Measurements from ENCODE around the gene G6PD. TPM values are rescaled to one million over a fixed set of nuclear protein-coding genes. Genes with fewer than 3 reads are reported as not detected.
A peak's percentile ranks its signal among the peaks of the same experiment; 100 is the strongest.

The G6PD gene
- total and polyA plus RNA-seq, 9 donors = 18.0 to 115 (median 50.9) TPM

GRCh38 chrX:154487518-154488290 lies 58.9 kb downstream of the G6PD start:
- TF ChIP-seq EP300 (IDR thresholded peaks at IDR 0.05) (no peak), POLR2A (IDR thresholded peaks at IDR 0.05) (no peak), CTCF (IDR thresholded peaks at IDR 0.05) (no peak)
- H3K36me3 ChIP-seq = no peaks in the 10 kb centered on the region
- WGBS, 3 donors = 87 to 91% (median 89%) methylated on average over 28 of the region's 28 CpGs
- no peaks in the 10 kb centered on the region for H3K9me3 ChIP-seq
- no peaks in the 10 kb centered on the region for H3K4me1 ChIP-seq (ENCODE audit: insufficient read depth)
- DNase-seq = peak in 2 of 5 donors; percentile 20 to 35
- no peak overlapping the region for H3K27ac ChIP-seq
- H3K4me3 ChIP-seq = no peak overlapping the region
- no peaks in the 10 kb centered on the region for H3K27me3 ChIP-seq
- intact Hi-C loops (cut with DNase I) = no loop called here

GRCh38 chrX:154486396-154487207 lies 60.0 kb downstream of the G6PD start, which contains the start of gene UBL4A:
UBL4A (minus strand) TSS chrX:154486615; CDS start chrX:154486584, 31 bp downstream.
- WGBS, 3 donors = 33 to 57% (median 41%) methylated on average over 36 to 95 of the region's 95 CpGs
- H3K4me3 ChIP-seq = peak within 1 kb of the TSS; percentile 53
- intact Hi-C loops (cut with DNase I) = no loop called here
- no peaks in the 10 kb centered on the region for H3K9me3 ChIP-seq
- no peaks in the 10 kb centered on the region for H3K4me1 ChIP-seq (ENCODE audit: insufficient read depth)
- peak within 1 kb of the TSS; percentile 52 to 80 for H3K27ac ChIP-seq
- DNase-seq = peak; percentile 73 to 83 (median 80)
- H3K27me3 ChIP-seq = no peaks in the 10 kb centered on the region
- no peak for TF ChIP-seq CTCF (IDR thresholded peaks at IDR 0.05)
- TF ChIP-seq EP300 (IDR thresholded peaks at IDR 0.05) = no peak
- TF ChIP-seq POLR2A (IDR thresholded peaks at IDR 0.05) = no peak
- no peaks in the 10 kb centered on the region for H3K36me3 ChIP-seq

GRCh38 chrX:154486052-154486395 lies 60.6 kb downstream of the G6PD start:
- WGBS, 3 donors = 36 to 49% (median 43%) methylated on average over 35 of the region's 35 CpGs
- Histone ChIP-seq H3K4me3 (peak overlapping the region; percentile 53), H3K27me3 (no peaks in the 10 kb centered on the region), H3K9me3 (no peaks in the 10 kb centered on the region), H3K36me3 (no peaks in the 10 kb centered on the region), H3K27ac (peak overlapping the region; percentile 52 to 80), H3K4me1 (ENCODE audit: insufficient read depth) (no peaks in the 10 kb centered on the region)
- intact Hi-C loops (cut with DNase I) = no loop called here
- TF ChIP-seq EP300 (IDR thresholded peaks at IDR 0.05) (no peak), CTCF (IDR thresholded peaks at IDR 0.05) (no peak), POLR2A (IDR thresholded peaks at IDR 0.05) (no peak)
- peak; percentile 64 to 83 (median 79) for DNase-seq

- Histone ChIP-seq H3K4me3 (peak overlapping the region; percentile 53), H3K27me3 (no peaks in the 10 kb centered on the region), H3K4me1 (ENCODE audit: insufficient read depth) (no peaks in the 10 kb centered on the region), H3K36me3 (no peaks in the 10 kb centered on the region), H3K9me3 (no peaks in the 10 kb centered on the region), H3K27ac (peak overlapping the region; percentile 52 to 80)
- intact Hi-C loops (cut with DNase I) = no loop called here
- TF ChIP-seq POLR2A (IDR thresholded peaks at IDR 0.05) = no peak
- TF ChIP-seq CTCF (IDR thresholded peaks at IDR 0.05) = no peak
- no peak for TF ChIP-seq EP300 (IDR thresholded peaks at IDR 0.05)
- 63 to 66% (median 66%) methylated on average over 32 to 35 of the region's 35 CpGs for WGBS, 3 donors
- peak in 2 of 5 donors; percentile 31 to 56 for DNase-seq
Measured at GRCh38 chrX:154485150-154486051, 61.2 kb downstream of the G6PD start.
